ENCODE measurements around the gene GRN. TPM values are rescaled to one million over a fixed set of nuclear protein-coding genes. Genes with fewer than 3 reads are reported as not detected.
A peak's percentile ranks its signal among the peaks of the same experiment; 100 is the strongest.

The GRN gene
- total and polyA plus RNA-seq, 2 of the 13 experiments (the other 11 are each of a cell fraction or from before 2014, with no cell fraction given), result 86.6 to 143 TPM

DNA sequence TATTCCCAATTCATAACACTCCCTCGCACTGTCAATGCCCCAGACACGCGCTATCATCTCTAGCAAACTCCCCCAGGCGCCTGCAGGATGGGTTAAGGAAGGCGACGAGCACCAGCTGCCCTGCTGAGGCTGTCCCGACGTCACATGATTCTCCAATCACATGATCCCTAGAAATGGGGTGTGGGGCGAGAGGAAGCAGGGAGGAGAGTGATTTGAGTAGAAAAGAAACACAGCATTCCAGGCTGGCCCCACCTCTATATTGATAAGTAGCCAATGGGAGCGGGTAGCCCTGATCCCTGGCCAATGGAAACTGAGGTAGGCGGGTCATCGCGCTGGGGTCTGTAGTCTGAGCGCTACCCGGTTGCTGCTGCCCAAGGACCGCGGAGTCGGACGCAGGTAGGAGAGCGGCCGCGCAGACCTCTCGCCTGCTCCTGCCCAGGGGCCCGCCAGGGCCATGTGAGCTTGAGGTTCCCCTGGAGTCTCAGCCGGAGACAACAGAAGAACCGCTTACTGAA lies at the start of gene GRN (continued):
- TF ChIP-seq CBX5 (CRISPR knock-in tag; IDR thresholded peaks at IDR 0.05; ENCODE audit: borderline replicate concordance) (peak; percentile 84; the same call in 1 of the 2 replicates), ELF1 (CRISPR knock-in tag; IDR thresholded peaks at IDR 0.05) (peak; percentile 80), JARID2 (CRISPR knock-in tag; IDR thresholded peaks at IDR 0.05; ENCODE audit: insufficient replicate concordance) (peak; percentile 55), ZNF136 (CRISPR knock-in tag; IDR thresholded peaks at IDR 0.05; ENCODE audit: low read depth) (0 out of 2 replicates have a peak, but pooled peaks have one; percentile 81), ZSCAN5A (CRISPR knock-in tag; IDR thresholded peaks at IDR 0.05; ENCODE audit: borderline replicate concordance) (no peak), RNF219 (CRISPR knock-in tag; IDR thresholded peaks at IDR 0.05) (peak; percentile 88; the same call in 1 of the 2 replicates), NFIC (IDR thresholded peaks at IDR 0.05; ENCODE audit: low read length) (peak; percentile 90; the same call in 1 of the 2 replicates), KLF6 (CRISPR knock-in tag; IDR thresholded peaks at IDR 0.05) (peak; percentile 55; the same call in 1 of the 2 replicates), ZNF225 (CRISPR knock-in tag; IDR thresholded peaks at IDR 0.05) (no peak), ZNF138 (CRISPR knock-in tag; IDR thresholded peaks at IDR 0.05; ENCODE audit: low read depth) (0 out of 2 replicates have a peak, but pooled peaks have one; percentile 88), RNF2 (conservative IDR thresholded peaks at IDR 0.05; ENCODE audit: low read depth) (peak; percentile 86; the same call in 1 of the 2 replicates), NPAS2 (CRISPR knock-in tag; IDR thresholded peaks at IDR 0.05; ENCODE audit: borderline replicate concordance) (no peak), RCOR2 (CRISPR knock-in tag; IDR thresholded peaks at IDR 0.05) (0 out of 2 replicates have a peak, but pooled peaks have one; percentile 35), MAF1 (CRISPR knock-in tag; IDR thresholded peaks at IDR 0.05; ENCODE audit: borderline replicate concordance) (no peak), ZNF619 (CRISPR knock-in tag; IDR thresholded peaks at IDR 0.05) (no peak)
- TF ChIP-seq, protein P1, sequence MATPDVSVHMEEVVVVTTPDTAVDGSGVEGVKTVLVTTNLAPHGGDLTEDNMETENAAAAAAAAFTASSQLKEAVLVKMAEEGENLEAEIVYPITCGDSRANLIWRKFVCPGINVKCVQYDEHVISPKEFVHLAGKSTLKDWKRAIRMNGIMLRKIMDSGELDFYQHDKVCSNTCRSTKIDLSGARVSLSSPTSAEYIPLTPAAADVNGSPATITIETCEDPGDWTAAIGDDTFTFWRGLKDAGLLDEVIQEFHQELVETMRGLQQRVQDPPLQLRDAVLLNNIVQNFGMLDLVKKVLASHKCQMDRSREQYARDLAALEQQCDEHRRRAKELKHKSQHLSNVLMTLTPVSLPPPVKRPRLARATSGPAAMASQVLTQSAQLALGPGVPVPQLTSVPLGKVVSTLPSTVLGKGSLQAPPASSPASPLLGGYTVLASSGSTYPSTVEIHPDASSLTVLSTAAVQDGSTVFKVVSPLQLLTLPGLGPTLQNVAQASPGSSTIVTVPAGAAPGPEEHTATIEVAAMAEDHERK (CRISPR knock-in tag; IDR thresholded peaks at IDR 0.05; ENCODE audit: low read depth), result peak; percentile 20; the same call in 1 of the 2 replicates
- TF ChIP-seq, protein P2, sequence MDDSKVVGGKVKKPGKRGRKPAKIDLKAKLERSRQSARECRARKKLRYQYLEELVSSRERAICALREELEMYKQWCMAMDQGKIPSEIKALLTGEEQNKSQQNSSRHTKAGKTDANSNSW (CRISPR knock-in tag; IDR thresholded peaks at IDR 0.05; ENCODE audit: borderline replicate concordance), result no peak
- TF ChIP-seq, protein P3, sequence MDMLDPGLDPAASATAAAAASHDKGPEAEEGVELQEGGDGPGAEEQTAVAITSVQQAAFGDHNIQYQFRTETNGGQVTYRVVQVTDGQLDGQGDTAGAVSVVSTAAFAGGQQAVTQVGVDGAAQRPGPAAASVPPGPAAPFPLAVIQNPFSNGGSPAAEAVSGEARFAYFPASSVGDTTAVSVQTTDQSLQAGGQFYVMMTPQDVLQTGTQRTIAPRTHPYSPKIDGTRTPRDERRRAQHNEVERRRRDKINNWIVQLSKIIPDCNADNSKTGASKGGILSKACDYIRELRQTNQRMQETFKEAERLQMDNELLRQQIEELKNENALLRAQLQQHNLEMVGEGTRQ (IDR thresholded peaks at IDR 0.05; ENCODE audit: low read depth, low read length), result peak; percentile 99
- TF ChIP-seq, protein P3 (CRISPR knock-in tag; IDR thresholded peaks at IDR 0.05; ENCODE audit: borderline replicate concordance), result peak; percentile 99; the same call in 1 of the 2 replicates
